Measurements from ENCODE around the gene EDIL3. TPM values are rescaled to one million over a fixed set of nuclear protein-coding genes. Genes with fewer than 3 reads are reported as not detected.

Gene EDIL3
- polyA plus RNA-seq, 1 donor: 56.9 TPM

- DNase-seq: no peak
These were observed 123.7 kb downstream of the EDIL3 start for GRCh38 chr5:84260939-84261338.

GRCh38 chr5:84260140-84260539 is 124.5 kb downstream of the EDIL3 start:
- DNase-seq: no peak

DNA sequence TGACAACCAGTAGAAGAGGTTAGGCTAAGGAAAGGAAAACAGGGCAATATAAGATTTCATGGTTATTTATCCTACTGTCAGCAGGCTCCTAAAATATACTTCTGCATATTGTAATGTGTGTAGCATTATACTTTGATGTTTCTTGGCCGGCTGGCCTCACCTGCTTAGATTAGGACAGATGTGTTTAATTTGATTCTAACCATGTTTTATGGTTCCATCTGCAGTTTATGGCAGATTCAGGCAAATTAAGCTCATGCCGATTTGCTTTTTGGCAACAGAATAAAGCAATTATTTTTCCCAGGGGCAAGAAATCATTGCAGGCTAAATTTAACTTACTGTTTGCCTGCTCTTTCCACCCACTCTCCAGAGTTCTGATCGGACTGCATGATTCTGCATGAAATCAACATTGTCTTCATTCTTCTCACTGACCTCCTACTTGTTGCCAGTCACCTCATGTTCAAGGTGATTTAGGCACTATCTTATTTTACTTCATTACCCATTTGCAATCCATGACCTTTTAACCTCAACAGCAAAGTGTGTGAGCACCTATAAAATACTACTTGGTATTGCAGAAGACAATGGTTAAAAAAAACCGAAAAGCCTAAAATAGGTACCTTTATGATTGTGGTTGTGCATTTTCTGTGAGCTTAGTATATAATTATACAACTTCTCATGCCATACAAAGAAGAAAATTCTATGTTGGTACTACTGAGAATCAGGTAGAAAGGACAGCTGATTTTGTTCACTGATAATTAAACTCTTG is 125.2 kb downstream of the EDIL3 start:
- no peak for DNase-seq

DNA sequence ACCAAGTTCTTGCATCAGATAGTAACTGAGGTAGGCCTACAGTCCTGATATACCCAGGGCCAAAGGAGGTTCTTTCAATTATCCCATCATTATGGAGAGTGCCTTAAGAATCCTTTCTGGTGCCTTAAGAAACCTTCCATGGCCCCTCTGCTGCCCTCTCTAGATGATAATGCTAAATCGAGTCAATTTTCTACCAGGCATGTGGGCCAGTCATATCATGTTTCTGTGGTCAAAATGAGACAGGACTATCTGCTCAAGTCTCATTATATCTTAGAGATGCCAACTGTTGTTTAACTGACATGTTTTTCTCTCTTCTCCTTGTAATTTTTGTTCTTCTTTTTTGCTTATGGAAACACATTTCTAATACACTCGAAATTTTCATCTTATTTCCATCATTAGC is 127.6 kb downstream of the EDIL3 start:
- DNase-seq: no peak

GRCh38 chr5:84255315-84255714 is 129.4 kb downstream of the EDIL3 start:
- DNase-seq: no peak

- DNase-seq: no peak
These were observed 130.7 kb downstream of the EDIL3 start for GRCh38 chr5:84253946-84254345.

- no peak for DNase-seq
These were observed 133.2 kb downstream of the EDIL3 start for GRCh38 chr5:84251503-84251902.

DNA sequence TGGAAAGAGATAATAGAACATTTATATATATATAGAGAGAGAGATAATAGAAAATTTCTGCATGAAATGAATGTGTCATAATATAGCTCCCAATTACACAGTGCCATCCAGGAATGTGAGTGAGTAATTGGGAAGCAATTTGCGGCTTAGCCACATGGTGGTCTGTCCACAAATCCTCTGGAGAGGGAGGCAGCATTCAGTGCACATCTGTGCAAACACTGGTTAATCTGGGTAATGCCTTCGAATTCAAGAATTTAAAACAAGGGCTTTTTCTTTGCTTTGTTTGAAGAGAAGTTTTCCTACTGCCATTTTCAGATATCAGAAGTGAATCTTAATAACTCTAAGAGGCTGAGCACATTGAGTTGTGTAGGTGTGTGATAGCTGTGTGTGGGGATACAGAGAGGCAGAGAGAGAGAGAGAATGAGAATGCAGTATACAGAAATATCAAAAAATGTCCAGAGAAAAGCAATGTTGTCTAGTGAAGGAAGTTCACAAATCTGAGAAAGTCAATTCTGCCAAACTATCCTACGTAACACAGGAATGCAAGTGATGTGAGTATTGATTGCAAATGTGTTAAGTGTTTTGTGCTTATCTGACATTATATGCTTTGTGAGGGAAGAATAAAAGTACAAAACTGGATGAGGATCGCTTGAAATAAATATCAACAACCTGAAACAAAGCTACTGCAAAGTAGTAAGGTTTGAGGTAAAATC is 134.6 kb downstream of the EDIL3 start:
- DNase-seq: no peak

DNA sequence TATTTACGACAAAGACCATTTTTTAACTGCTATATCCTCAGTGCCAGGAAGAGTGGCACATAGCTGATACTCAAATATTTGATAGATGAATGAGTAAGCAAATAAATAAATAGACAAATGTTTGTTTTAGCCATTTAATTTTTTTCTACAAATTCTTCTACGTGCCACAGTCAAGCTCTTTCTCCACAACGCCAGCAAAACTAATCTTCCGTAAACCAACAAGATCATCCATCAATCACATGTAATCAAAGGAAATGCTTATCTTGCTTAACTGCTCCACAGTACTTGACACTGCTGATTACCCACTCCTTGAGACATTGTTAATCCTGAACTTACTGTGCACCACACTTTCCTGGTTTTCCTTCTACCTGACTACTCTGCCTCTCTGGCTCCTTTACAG is 136.7 kb downstream of the EDIL3 start:
- no peak for DNase-seq

- no peak for DNase-seq
These were observed 142.4 kb downstream of the EDIL3 start for GRCh38 chr5:84242286-84242685.

- DNase-seq: no peak
These were observed 145.2 kb downstream of the EDIL3 start for GRCh38 chr5:84239494-84239893.

- no peak for DNase-seq
These were observed 147.6 kb downstream of the EDIL3 start for GRCh38 chr5:84237126-84237525.

- DNase-seq: no peak
These were observed 153.2 kb downstream of the EDIL3 start for GRCh38 chr5:84231433-84231832.

GRCh38 chr5:84229045-84229444 is 155.6 kb downstream of the EDIL3 start:
- no peak for DNase-seq

GRCh38 chr5:84228266-84228665 is 156.4 kb downstream of the EDIL3 start:
- no peak for DNase-seq

GRCh38 chr5:84227236-84227635 is 157.4 kb downstream of the EDIL3 start:
- no peak for DNase-seq

- no peak for DNase-seq
These were observed 166.1 kb downstream of the EDIL3 start for GRCh38 chr5:84218546-84218945.

- DNase-seq: no peak
These were observed 169.2 kb downstream of the EDIL3 start for GRCh38 chr5:84215521-84215920.

- DNase-seq: no peak
These were observed 170.8 kb downstream of the EDIL3 start for GRCh38 chr5:84213861-84214260.

- no peak for DNase-seq
These were observed 171.5 kb downstream of the EDIL3 start for GRCh38 chr5:84213212-84213611.

- no peak for DNase-seq
These were observed 179.9 kb downstream of the EDIL3 start for GRCh38 chr5:84204772-84205171.

DNA sequence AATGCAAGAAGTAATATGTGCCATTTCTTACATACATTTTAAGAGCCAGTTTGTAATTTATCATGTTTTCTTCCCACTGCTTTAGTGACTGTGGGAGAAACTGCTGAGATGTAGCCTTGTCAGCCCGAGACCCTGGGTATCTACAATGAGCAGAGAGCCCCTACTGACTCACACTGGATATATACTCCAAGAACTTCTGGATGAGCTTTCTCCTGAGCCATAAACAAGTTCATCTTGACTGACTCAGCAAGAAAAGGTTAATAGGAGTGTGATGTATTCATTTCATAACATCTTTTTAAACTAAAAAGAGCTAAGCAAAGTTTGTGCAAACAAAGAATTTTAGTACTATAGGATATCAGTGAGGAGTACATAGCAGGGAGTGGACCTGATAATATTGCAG is 182.5 kb downstream of the EDIL3 start:
- DNase-seq: no peak

- no peak for DNase-seq
These were observed 187.1 kb downstream of the EDIL3 start for GRCh38 chr5:84197538-84197937.

DNA sequence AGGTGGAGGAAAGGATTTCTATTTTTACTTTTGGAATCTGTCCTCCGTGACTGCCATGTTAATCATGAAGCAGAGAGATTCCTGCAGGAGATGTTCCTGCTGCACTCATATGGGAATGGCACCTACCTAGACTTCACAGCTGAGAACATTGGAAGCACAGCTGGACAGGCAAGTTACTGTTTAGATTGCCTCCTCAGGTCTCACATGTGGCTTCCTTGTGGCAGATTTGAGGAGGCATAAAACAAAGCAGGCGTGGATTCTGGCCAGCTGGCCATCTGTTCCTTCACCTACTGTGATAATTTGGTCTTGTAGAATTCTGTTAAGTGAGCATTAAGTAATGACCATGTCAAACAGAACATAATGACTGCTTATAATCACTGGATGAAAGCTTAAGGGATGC is 193.4 kb downstream of the EDIL3 start:
- no peak for DNase-seq

Data from left kidney (tissue), 2 donors.